Ascending aorta (tissue), 2 donors: ENCODE results near the gene GPD2. TPM values are rescaled to one million over a fixed set of nuclear protein-coding genes. Genes with fewer than 3 reads are reported as not detected.

ENCODE experiments used
- DNase-seq, 2 donors: peaks; one replicate each; pipeline ENCODE4 v3.0.0-alpha.2; 2019; ENCODE audit warnings: low spot score in 2 of 2
- H3K27ac ChIP-seq, 2 donors: fragments of 200-600 bp; sonication (generic); one replicate each; pipeline ENCODE4 v1.5.1; 2016 to 2017; ENCODE audit warnings: mild to moderate bottlenecking in 1 of 2
- H3K27me3 ChIP-seq: fragments of 200-600 bp; sonication (generic); one replicate; pipeline ENCODE4 v1.5.1; 2017
- H3K36me3 ChIP-seq, 2 donors: fragments of 200-600 bp; sonication (generic); one replicate each; pipeline ENCODE4 v1.5.1; 2016
- H3K4me1 ChIP-seq, 2 donors: fragments of 200-600 bp; sonication (generic); one replicate each; pipeline ENCODE4 v1.5.1; 2016 to 2017; ENCODE audit warnings: mild to moderate bottlenecking in 1 of 2
- H3K4me3 ChIP-seq, 2 donors: fragments of 200-600 bp; sonication (generic); one replicate each; pipeline ENCODE4 v1.5.1; 2016 to 2017; ENCODE audit warnings: mild to moderate bottlenecking in 1 of 2
- H3K9me3 ChIP-seq, 2 donors: fragments of 200-600 bp; sonication (generic); one replicate each; pipeline ENCODE4 v1.5.1; 2016
- CTCF ChIP-seq, 3 experiments: fragments of 200-600 bp in 2 of 3; fragments of 450-650 bp in 1 of 3; sonication (generic) in 2 of 3; IDR thresholded peaks; one replicate each; pipeline ENCODE4 v1.5.1; 2016 to 2019; ENCODE audit warnings: antibody characterized with exemption in 3 of 3, mild to moderate bottlenecking in 1 of 3, moderate library complexity in 1 of 3
- intact Hi-C: fragments of 100-400 bp; cut with DNase I; formaldehyde crosslinking; loops from one replicate; pipeline ENCODE4 v1.15.1; 2023
- total RNA-seq: library from RNA; depleted of rRNA; stranded (reverse); fragments of >200 nt; gene quantifications from one replicate; pipeline ENCODE4 v1.1.0, GENCODE V29; 2016

The GPD2 gene
- total RNA-seq, 1 donor from 2014 or later: 20.0 TPM

GRCh38 chr2:156541706-156542105 lies 105.5 kb downstream of the GPD2 start:
- Histone ChIP-seq H3K36me3 (no peaks in the 10 kb centered on the region), H3K27ac (no peak overlapping the region), H3K27me3 (no peaks in the 10 kb centered on the region), H3K4me3 (no peak overlapping the region), H3K9me3 (no peaks in the 10 kb centered on the region), H3K4me1 (no peaks in the 10 kb centered on the region)
- no peak for TF ChIP-seq CTCF (IDR thresholded peaks at IDR 0.05)
- no peak for DNase-seq
- intact Hi-C loops: no loop called here

GRCh38 chr2:156548413-156548812 lies 112.2 kb downstream of the GPD2 start:
- Histone ChIP-seq H3K36me3 (no peaks in the 10 kb centered on the region), H3K27me3 (no peaks in the 10 kb centered on the region), H3K9me3 (no peaks in the 10 kb centered on the region), H3K4me3 (no peak overlapping the region), H3K27ac (no peak overlapping the region), H3K4me1 (no peaks in the 10 kb centered on the region)
- DNase-seq: no peak
- no peak for TF ChIP-seq CTCF (IDR thresholded peaks at IDR 0.05)
- intact Hi-C loops: no loop called here

DNA sequence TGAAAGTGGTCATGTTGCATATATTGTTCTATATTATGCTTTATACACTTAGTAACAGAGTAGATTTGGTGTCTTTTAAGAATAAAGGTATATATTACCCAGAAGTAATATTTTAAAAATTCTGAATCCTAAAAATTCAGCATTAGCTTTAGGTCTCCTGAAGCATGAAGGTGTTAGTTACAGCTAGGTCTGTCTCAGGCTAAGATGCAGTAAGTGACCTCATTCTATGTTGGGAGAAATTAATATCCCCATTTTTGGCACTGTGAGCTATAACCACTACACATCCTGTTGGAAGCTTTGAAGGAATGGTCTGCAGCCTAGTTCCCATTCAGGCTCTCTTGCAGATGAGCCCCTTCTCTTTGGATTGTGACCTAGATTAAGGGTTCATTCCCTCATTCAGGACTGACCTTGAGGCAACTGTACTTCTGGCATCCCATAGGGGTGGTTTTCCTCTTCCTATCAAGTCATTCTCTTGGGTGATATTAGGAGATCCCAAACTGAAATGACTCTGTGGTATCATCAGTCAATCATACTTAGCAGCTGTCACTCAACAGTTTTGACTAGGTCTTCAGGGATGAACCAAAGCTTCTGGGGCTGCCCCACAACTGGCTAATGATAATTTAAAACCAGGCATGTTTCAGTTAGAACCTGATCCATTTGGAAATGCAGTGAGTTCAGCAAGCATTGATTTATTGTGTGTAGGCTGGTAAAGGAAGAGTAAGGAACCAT lies 117.7 kb downstream of the GPD2 start:
- no peak for TF ChIP-seq CTCF (IDR thresholded peaks at IDR 0.05)
- H3K4me3 ChIP-seq: no peak overlapping the region
- no peak overlapping the region for H3K27ac ChIP-seq
- H3K27me3 ChIP-seq: no peaks in the 10 kb centered on the region
- no peak for DNase-seq
- H3K9me3 ChIP-seq: no peaks in the 10 kb centered on the region
- no peaks in the 10 kb centered on the region for H3K4me1 ChIP-seq
- peaks cover 0 to 15% of the 10 kb centered on the region in 2 donors for H3K36me3 ChIP-seq
- intact Hi-C loops: no loop called here

DNA sequence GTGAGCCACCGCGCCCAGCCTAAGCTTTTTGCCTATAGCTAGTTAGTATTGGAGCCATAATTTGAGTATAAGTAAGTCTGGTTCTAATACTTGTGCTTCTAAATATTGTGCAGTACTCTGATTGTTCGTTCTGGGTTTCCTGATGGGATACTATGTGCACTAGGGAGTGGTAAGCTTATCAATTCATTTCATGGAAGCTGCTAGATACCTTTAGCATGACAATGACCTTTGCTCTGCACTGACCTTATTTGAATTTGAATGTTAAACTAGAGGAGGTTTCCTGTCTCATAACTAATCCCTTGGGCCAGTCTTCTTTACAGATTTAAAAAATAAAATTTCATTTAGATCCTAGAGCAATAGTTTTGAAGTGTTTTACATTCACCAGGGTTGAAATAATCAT lies 125.1 kb downstream of the GPD2 start:
- no peaks in the 10 kb centered on the region for H3K27me3 ChIP-seq
- no peak for TF ChIP-seq CTCF (IDR thresholded peaks at IDR 0.05)
- no peak overlapping the region for H3K27ac ChIP-seq
- H3K36me3 ChIP-seq: peaks cover 0 to 21% of the 10 kb centered on the region in 2 donors
- intact Hi-C loops: no loop called here
- H3K9me3 ChIP-seq: no peaks in the 10 kb centered on the region
- H3K4me1 ChIP-seq: no peaks in the 10 kb centered on the region
- no peak for DNase-seq
- H3K4me3 ChIP-seq: no peak overlapping the region

DNA sequence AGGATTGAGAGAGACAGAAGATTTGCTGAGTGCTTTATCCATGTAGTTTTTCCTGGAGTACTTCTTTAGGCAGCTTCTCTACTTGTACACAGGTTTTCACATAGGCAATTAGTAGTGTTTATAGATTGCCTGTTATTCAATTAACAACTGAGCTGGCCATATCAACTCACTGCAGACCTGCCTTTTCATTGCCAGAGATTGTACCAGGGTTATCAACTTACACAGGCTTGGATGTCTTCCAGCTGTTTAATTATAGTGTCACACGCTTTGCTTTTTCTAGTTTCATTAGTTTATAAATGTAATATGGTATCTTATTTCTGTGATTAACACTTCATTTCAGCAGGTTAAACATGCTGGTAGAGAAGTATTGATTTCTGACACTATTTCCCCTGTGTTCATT lies 125.9 kb downstream of the GPD2 start:
- no peak for DNase-seq
- intact Hi-C loops: no loop called here
- Histone ChIP-seq H3K27me3 (no peaks in the 10 kb centered on the region), H3K9me3 (no peaks in the 10 kb centered on the region), H3K4me3 (no peak overlapping the region), H3K27ac (no peak overlapping the region), H3K4me1 (no peaks in the 10 kb centered on the region), H3K36me3 (peaks cover 0 to 18% of the 10 kb centered on the region in 2 donors)
- no peak for TF ChIP-seq CTCF (IDR thresholded peaks at IDR 0.05)
